ENCODE data around the gene DNAJC5. TPM values are rescaled to one million over a fixed set of nuclear protein-coding genes. Genes with fewer than 3 reads are reported as not detected.
A peak's percentile ranks its signal among the peaks of the same experiment; 100 is the strongest.

Gene DNAJC5
- total RNA-seq, 4 donors from 2014 or later: 58.7 to 89.5 (median 75.4) TPM

GRCh38 chr20:63939061-63939935, 44.4 kb downstream of the DNAJC5 start:
- Histone ChIP-seq H3K4me3 (no peak overlapping the region), H3K36me3 (peaks cover 25 to 94% (median 38%) of the 10 kb centered on the region in 3 donors), H3K4me1 (peaks cover 11 to 45% (median 17%) of the 10 kb centered on the region in 3 donors), H3K9me3 (no peaks in the 10 kb centered on the region), H3K27ac (peak overlapping the region in 3 of 4 donors; percentile 5 to 39 (median 16)), H3K27me3 (no peaks in the 10 kb centered on the region)
- DNase-seq: no peak
- 85 to 88% methylated on average over 4 to 5 of the region's 33 CpGs for WGBS, 2 donors
- intact Hi-C loops (cut with DNase I): no loop called here
- no peak for TF ChIP-seq POLR2A (IDR thresholded peaks at IDR 0.05)
- TF ChIP-seq CTCF (IDR thresholded peaks at IDR 0.05): no peak

GRCh38 chr20:63940071-63940471, 45.1 kb downstream of the DNAJC5 start:
- H3K27ac ChIP-seq: peak overlapping the region; percentile 0 to 96 (median 48)
- peaks cover 32 to 94% (median 32%) of the 10 kb centered on the region in 3 donors for H3K36me3 ChIP-seq
- intact Hi-C loops (cut with DNase I): no loop called here
- no peak for TF ChIP-seq CTCF (IDR thresholded peaks at IDR 0.05)
- no peak for TF ChIP-seq POLR2A (IDR thresholded peaks at IDR 0.05)
- H3K4me1 ChIP-seq: peaks cover 11 to 50% (median 17%) of the 10 kb centered on the region in 3 donors
- H3K9me3 ChIP-seq: no peaks in the 10 kb centered on the region
- WGBS, 2 donors: 60 to 92% methylated on average over 1 to 17 of the region's 23 CpGs
- no peak for DNase-seq
- no peaks in the 10 kb centered on the region for H3K27me3 ChIP-seq
- H3K4me3 ChIP-seq: no peak overlapping the region

- H3K4me1 ChIP-seq: peaks cover 11 to 50% (median 17%) of the 10 kb centered on the region in 3 donors
- intact Hi-C loops (cut with DNase I): no loop called here
- no peak for DNase-seq
- H3K9me3 ChIP-seq: no peaks in the 10 kb centered on the region
- H3K4me3 ChIP-seq: no peak overlapping the region
- peaks cover 33 to 94% (median 38%) of the 10 kb centered on the region in 3 donors for H3K36me3 ChIP-seq
- no peak for TF ChIP-seq CTCF (IDR thresholded peaks at IDR 0.05)
- TF ChIP-seq POLR2A (IDR thresholded peaks at IDR 0.05): no peak
- H3K27ac ChIP-seq: peak overlapping the region; percentile 90 to 96 (median 92)
- WGBS, 2 donors: 94% methylated on average over 17 of the region's 58 CpGs; no CpG with 5 or more reads in 1 of the 2 donors
- H3K27me3 ChIP-seq: no peaks in the 10 kb centered on the region
Observed at GRCh38 chr20:63940472-63941266, 45.7 kb downstream of the DNAJC5 start.

GRCh38 chr20:63941282-63942081, 46.6 kb downstream of the DNAJC5 start:
- DNase-seq: peak; percentile 55
- 9 to 37% methylated on average over 10 to 15 of the region's 39 CpGs for WGBS, 2 donors
- intact Hi-C loops (cut with DNase I): no loop called here

More at GRCh38 chr20:63941282-63942081, 46.6 kb downstream of the DNAJC5 start:
- peak overlapping the region; percentile 90 to 96 (median 92) for H3K27ac ChIP-seq
- no peaks in the 10 kb centered on the region for H3K27me3 ChIP-seq
- no peaks in the 10 kb centered on the region for H3K9me3 ChIP-seq
- H3K4me1 ChIP-seq: peaks cover 11 to 55% (median 17%) of the 10 kb centered on the region in 3 donors
- peak overlapping the region in 1 of 4 donors; percentile 6 for H3K4me3 ChIP-seq
- TF ChIP-seq CTCF (IDR thresholded peaks at IDR 0.05): no peak
- no peak for TF ChIP-seq POLR2A (IDR thresholded peaks at IDR 0.05)
- peaks cover 36 to 94% (median 44%) of the 10 kb centered on the region in 3 donors for H3K36me3 ChIP-seq
